Stimulated activated CD8-positive, alpha-beta memory T cell treated with anti-CD3 and anti-CD28 coated beads, Interleukin-4, amount 100 ng/mL, for 24 hours (primary cell): Measurements from ENCODE around the gene LSAMP.

Experiments used
- DNase-seq: peaks from one replicate; pipeline ENCODE4 v3.0.0-alpha.2; 2020; ENCODE audit warnings: low read depth

The LSAMP gene

DNA sequence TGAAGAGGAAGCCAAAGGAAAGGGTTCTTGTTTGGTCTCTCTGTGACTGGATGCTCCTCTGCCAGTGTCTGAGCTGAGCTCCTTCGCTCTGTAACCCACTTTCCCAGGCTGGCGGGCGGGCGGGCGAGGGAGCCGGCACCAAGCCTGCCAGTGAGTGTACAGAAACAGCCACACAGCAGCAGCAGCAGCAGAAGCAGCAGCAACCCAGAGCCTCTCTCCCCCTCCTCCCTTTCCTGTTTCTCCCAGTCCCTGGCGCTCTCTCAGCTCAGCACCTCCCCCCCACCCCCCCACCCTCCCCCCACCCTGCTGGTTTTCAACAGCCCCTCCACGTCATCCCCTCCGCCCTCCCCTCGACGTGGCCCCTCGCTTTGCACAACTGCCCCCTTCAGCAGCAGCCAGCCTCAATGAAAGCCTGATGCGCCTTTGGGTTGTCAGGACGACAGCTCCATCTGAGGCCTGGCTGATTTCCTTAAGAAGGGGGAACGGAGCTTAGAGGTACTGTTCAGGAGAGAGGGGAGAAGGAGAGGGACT is at the start of gene LSAMP:
TSS of gene LSAMP (minus strand) at position 177 of the 531 bp plus-strand sequence.
- DNase-seq, result no peak

DNA sequence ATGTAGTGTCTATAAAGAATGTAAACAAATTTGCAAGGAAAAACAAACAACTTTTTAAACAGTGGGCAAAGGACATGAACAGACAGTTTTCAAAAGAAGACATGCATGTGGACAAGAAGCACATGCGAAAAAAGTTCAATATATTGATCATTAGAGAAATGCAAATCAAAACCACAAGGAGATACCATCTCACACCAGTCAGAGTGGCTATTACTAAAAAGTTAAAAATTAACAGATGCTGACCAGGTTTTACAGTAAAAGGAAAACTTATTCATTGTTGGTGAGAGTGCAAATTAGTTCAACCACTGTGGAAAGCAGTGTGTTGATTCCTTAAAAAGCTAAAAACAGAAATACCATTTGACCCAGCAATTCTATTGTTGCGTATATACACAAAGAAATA is 47.1 kb upstream of the LSAMP start:
- DNase-seq, result no peak

DNA sequence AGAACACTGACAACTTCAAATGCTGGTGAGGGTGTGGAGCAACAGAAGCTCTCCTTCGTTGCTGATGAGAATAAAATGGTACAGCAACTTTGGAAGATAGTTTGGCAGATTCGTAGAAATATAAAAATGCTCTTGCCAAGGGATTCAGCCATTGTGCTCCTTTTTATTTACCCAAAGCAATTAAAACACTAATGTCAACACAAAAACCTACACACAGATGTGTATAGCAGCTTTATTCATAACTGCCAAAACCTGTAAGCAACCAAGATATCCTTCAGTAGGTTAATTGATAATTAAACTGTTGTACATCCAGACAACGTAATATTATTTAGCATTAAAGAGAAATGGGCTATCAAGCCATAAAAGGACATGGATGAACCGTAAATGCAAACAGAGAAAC is 37.8 kb upstream of the LSAMP start:
- no peak for DNase-seq

- no peak for DNase-seq
Observed at GRCh38 chr3:116476691-116477090, 31.4 kb upstream of the LSAMP start.

DNA sequence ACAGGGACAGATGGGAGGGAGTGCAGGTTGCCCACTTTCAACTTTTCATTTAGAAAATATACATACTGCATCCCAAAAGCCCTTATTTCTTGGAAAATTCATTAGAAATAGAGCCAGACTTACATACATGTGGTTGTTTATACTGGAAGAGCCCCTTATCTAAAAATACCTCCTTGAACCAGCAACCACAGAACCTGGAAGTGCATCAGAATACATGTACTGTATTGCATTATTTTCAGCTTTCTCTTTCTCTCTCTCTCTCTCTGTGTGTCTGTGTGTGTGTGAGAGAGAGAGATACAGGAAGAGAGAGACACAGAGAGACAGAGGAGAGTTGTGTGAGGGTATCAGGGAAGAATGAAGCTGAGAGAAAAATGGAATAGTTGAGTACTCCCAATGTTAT is 29.5 kb upstream of the LSAMP start:
- DNase-seq, result no peak

GRCh38 chr3:116474032-116474780 is 28.9 kb upstream of the LSAMP start:
- DNase-seq, result no peak

GRCh38 chr3:116473602-116474001 is 28.3 kb upstream of the LSAMP start:
- DNase-seq, result no peak

- no peak for DNase-seq
Observed at GRCh38 chr3:116470605-116471197, 25.4 kb upstream of the LSAMP start.

DNA sequence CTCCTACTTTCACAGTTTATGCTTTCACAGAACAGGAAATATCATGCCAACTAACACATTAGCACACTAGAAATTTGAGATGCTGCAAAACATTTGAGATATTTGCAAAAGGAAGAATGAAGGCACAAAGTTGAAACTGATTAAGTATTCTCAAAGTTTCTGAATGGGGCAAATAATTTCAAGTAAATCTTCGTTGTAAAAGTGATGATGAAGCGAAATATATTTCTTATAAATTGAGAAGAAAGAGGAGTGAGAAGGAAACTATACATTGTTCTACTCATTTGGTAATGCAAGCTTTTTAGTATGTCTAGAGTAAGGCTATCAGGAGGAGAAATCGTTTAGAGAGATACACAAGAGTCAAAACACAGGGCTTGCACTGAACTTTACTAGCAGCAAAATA is 24.3 kb upstream of the LSAMP start:
- no peak for DNase-seq

GRCh38 chr3:116464276-116464798 is 19.1 kb upstream of the LSAMP start:
- DNase-seq, result no peak

- DNase-seq, result no peak
Observed at GRCh38 chr3:116453666-116454346, 8.5 kb upstream of the LSAMP start.

DNA sequence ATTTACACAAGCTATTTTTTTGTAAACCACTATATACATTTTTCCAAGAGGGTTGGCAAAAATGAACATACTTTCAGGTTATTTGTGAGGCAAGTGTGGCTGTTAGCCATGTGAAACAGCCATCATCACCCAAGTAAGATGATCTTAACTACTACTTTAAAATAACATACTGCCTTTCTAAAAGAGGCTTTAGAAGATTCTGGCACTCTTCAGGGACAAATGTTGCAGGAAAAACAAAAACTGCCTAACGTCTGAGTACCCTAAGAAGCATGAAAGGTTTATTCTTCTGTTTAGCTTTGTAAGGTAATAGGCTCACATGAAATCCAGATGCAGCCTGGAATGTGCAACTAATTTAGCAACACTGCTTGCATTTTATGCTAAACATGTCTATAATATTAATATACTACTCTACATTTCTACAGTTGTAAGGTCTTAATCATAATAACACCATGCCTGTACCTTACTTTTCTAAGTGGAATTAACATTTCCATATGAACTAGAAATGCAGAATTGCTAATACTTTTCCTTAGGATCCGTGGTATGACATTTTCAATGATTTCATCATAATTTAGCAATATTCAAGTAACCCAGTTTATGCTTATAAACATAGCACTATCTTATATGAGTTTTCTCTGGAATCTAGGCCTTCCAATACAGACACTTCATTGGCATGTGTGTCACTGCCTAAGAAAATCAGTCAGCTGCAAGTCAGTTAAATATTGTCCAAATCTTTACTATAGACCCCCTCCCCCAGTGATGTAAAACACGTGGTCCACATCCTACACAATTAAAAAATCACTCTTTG is 4.5 kb upstream of the LSAMP start:
- no peak for DNase-seq

- DNase-seq, result no peak
Observed at GRCh38 chr3:116445990-116446389, 703 bp upstream of the LSAMP start.

DNA sequence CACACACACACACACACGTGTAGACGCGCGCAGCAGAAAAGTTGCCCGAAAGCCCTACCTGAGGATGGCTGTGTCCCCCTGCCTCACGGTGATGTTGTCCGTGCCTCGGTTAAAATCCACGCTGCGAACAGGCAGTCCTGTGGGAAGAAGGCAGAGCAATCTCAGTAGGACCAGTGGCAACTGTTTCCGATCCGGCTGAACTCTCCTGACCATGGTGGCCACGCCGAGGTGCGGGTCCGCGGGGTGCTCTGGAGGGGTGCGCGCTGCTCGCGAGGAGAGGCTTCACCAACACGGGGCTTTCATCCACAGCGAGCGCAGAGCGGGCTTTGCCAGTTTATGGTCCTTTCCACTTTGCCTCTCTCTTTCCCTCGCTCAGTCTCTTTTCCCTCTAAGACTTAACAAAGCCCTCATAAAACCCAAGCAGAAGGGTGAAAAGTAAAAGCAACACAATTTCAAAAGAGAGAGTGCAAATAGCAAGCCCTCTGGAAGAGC is 422 bp downstream of the LSAMP start:
- DNase-seq, result no peak

GRCh38 chr3:116444115-116444747 is 1.1 kb downstream of the LSAMP start:
- DNase-seq, result no peak

- DNase-seq, result no peak
Observed at GRCh38 chr3:116443191-116443661, 2.1 kb downstream of the LSAMP start.

DNA sequence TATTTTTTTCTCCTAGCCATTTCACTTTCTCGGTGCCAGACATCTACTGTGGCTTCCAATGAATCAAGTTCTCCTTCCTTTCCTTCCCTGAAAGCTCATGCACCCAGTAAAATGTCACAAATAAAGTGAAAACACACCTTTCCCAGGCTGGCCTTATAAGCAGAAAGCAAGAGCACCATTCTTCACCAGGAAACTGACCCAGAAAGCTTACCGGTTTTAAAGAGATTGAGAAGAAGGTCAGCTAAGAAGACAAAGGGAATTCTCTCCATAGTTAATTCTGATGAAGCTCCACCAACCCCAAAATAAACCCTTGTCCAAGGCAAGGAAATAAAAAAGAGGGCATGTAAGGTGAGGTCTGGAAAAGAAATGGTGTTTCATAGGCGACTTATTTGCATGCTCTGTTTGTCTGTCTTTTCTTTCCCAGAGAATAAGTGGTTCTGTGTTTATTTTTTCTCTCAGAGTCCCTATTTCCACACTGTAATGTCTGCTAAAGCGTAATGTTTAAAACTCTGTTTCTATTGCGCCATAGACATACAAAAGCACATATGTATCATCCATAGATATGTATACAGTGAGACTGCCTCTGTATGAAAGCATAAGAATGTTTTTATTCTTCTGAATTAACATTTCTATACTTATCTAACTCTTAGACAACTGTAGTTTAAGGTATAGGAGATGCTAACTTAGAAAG is 2.8 kb downstream of the LSAMP start:
- no peak for DNase-seq

DNA sequence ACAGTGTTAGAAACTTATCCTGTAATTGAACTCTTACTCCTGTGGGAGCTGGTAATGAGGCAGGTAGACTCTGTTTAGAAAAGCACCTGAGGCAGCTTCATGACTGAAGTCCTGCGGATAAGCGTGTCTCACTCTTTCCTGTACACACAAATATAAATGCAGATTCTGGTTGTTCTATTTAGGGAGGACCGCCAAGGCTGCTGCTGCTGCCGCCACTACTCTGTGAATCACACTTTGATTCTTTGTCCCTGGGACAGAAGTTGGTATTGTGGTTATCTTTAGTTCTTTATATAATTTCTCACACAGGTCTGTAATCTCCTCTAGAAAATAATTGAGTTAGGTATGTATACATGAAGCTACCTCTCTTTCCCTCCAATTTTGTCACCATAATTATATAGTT is 3.6 kb downstream of the LSAMP start:
- no peak for DNase-seq

DNA sequence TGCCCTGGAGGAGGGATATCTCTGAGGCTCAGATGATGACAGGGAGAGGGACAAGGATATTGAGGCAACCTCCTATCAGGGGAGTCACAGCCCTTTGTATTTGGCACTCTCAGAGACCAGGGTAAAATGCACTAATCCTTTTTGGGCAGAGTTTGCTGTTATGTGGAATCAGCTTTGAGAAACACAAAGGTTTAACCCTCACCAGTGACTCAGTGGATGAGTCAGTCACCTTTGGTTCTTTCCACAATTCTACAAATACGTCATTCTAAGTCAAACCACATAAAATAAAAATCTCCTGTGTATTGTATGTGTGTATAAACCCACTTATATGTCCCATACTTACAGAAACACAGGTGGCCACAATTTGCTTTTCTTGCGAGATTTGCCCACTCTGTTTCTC is 5.1 kb downstream of the LSAMP start:
- DNase-seq, result no peak

DNA sequence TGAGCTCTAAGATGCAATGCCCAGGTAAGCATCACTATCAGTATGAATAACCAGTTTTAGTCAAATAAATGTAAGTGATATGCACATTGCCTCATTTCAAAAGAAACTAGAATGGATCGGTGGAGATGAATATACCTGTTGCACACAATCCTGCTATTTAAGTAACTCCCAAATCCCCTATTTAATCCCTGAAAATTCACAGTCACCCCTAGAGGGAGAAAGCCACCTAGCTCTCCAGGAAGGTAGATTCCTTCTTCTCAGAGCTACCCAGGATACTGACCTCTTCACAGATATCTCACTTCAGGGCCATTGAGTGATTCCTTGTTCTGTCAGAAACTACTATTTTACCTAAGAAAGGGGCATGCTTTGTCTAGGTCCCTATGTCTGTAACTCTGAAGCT is 11.7 kb downstream of the LSAMP start:
- DNase-seq, result no peak

- DNase-seq, result no peak
Observed at GRCh38 chr3:116432795-116433194, 12.5 kb downstream of the LSAMP start.
